SK-N-SH (cell line): ENCODE data around the gene GULP1. TPM values are rescaled to one million over a fixed set of nuclear protein-coding genes. Genes with fewer than 3 reads are reported as not detected.

Experiments used
- CTCF ChIA-PET: fragments of 300-600, 350-600 bp; formaldehyde crosslinking; extraction: SDS; loops from one replicate; lab custom pipeline; 2021; lab: Yijun Ruan, JAX
- POLR2A ChIA-PET: fragments of 350-600 bp; sonication (Branson Sonifier 250); formaldehyde crosslinking; extraction: SDS; loops from one replicate; lab custom pipeline; 2020; ENCODE audit warnings: antibody characterized with exemption, inconsistent platforms; lab: Yijun Ruan, JAX
- DNase-seq: peaks from one replicate; pipeline ENCODE4 v3.0.0; 2012
- H2AFZ ChIP-seq: fragments of 200-600 bp; sonication (generic); 2 replicates; pipeline ENCODE4 v1.8.1; 2016; ENCODE audit warnings: antibody characterized with exemption, mild to moderate bottlenecking, low read depth
- H3F3A ChIP-seq: fragments of 200-600 bp; sonication (generic); replicated peaks from 2 replicates; pipeline ENCODE3; 2016; ENCODE audit warnings: antibody characterized with exemption, mild to moderate bottlenecking; ENCODE audit not compliant: insufficient read depth
- H3K27ac ChIP-seq, 2 experiments: fragments of 200-500 bp in 1 of 2; fragments of 200-600 bp in 1 of 2; sonication (Bioruptor generic) in 1 of 2; sonication (generic), shearing (Covaris generic) in 1 of 2; 2 replicates each; pipeline versions ENCODE4 v1.5.1 to v1.6.1; 2014 to 2016; ENCODE audit warnings: low read depth in 2 of 2, inconsistent platforms in 1 of 2, low read length in 1 of 2, mild to moderate bottlenecking in 1 of 2, mixed read lengths in 1 of 2
- H3K27me3 ChIP-seq: fragments of 200-600 bp; sonication (generic), shearing (Covaris generic); 2 replicates; pipeline ENCODE4 v1.6.1; 2016; ENCODE audit warnings: mixed run types; ENCODE audit not compliant: insufficient read depth
- H3K36me3 ChIP-seq, 2 experiments: fragments of 200-500 bp in 1 of 2; fragments of 200-600 bp in 1 of 2; sonication (Bioruptor generic) in 1 of 2; sonication (generic) in 1 of 2; replicated peaks in 1 of 2; 2 replicates each; pipeline versions ENCODE3 to v1.5.1; 2014 to 2016; ENCODE audit warnings: low read length in 1 of 2, mild to moderate bottlenecking in 1 of 2; ENCODE audit not compliant: insufficient read depth in 2 of 2, control insufficient read depth in 1 of 2
- H3K4me1 ChIP-seq, 2 experiments: fragments of 200-500 bp in 1 of 2; fragments of 200-600 bp in 1 of 2; sonication (Bioruptor generic) in 1 of 2; sonication (generic), shearing (Covaris generic) in 1 of 2; 2 replicates each; pipeline versions ENCODE4 v1.5.1 to v1.6.1; 2014 to 2016; ENCODE audit warnings: low read depth in 1 of 2, low read length in 1 of 2, mixed run types in 1 of 2; ENCODE audit not compliant: insufficient read depth in 2 of 2, control insufficient read depth in 1 of 2
- H3K4me2 ChIP-seq: fragments of 200-600 bp; sonication (generic), shearing (Covaris generic); 2 replicates; pipeline ENCODE4 v1.6.1; 2017; ENCODE audit warnings: mixed run types
- H3K4me3 ChIP-seq, 2 experiments: fragments of 200-500 bp in 1 of 2; fragments of 200-600 bp in 1 of 2; sonication (Bioruptor generic) in 1 of 2; sonication (generic), shearing (Covaris generic) in 1 of 2; 2 replicates each; pipeline versions ENCODE4 v1.5.1 to v1.8.1; 2014 to 2016; ENCODE audit warnings: low read depth in 2 of 2, inconsistent platforms in 1 of 2, low read length in 1 of 2, mild to moderate bottlenecking in 1 of 2, mixed read lengths in 1 of 2, moderate library complexity in 1 of 2
- H3K79me2 ChIP-seq: fragments of 200-600 bp; sonication (generic); 2 replicates; pipeline ENCODE4 v1.8.1; 2017; ENCODE audit warnings: mild to moderate bottlenecking; ENCODE audit not compliant: insufficient read depth
- H3K9ac ChIP-seq: fragments of 200-600 bp; sonication (generic); 2 replicates; pipeline ENCODE4 v1.6.1; 2017; ENCODE audit warnings: mixed run types
- H3K9me2 ChIP-seq: fragments of 200-600 bp; sonication (generic); 2 replicates; pipeline ENCODE4 v1.6.1; 2017; ENCODE audit warnings: mixed run types
- H3K9me3 ChIP-seq: fragments of 200-600 bp; sonication (generic); 2 replicates; pipeline ENCODE4 v1.6.1; 2017; ENCODE audit warnings: mixed run types, mild to moderate bottlenecking, moderate library complexity
- H4K20me1 ChIP-seq: fragments of 200-600 bp; sonication (generic); 2 replicates; pipeline ENCODE4 v1.6.1; 2017; ENCODE audit warnings: mild to moderate bottlenecking, mixed run types; ENCODE audit not compliant: insufficient read depth
- EP300 ChIP-seq, 2 experiments: IDR thresholded peaks; 2 replicates each; pipeline versions ENCODE4 v1.4.0 to v1.6.1; 2012; ENCODE audit warnings: borderline replicate concordance in 1 of 2, low read depth in 1 of 2, low read length in 1 of 2
- EZH2phosphoT487 ChIP-seq: fragments of 200-600 bp; sonication (generic); IDR thresholded peaks from 2 replicates; pipeline ENCODE4 v1.6.1; 2017; ENCODE audit warnings: low read depth, mixed run types, mild to moderate bottlenecking, antibody characterized with exemption, moderate library complexity, borderline replicate concordance
- FOSL2 ChIP-seq: IDR thresholded peaks from 2 replicates; pipeline ENCODE4 v1.4.0; 2012; ENCODE audit warnings: low read depth, mild to moderate bottlenecking, moderate library complexity, borderline replicate concordance
- FOXJ3 ChIP-seq: sonication (generic); formaldehyde crosslinking; IDR thresholded peaks from 2 replicates; pipeline ENCODE4 v1.5.1; 2020; ENCODE audit warnings: mild to moderate bottlenecking, missing genetic modification reagents
- GATA2 ChIP-seq: sonication (generic); formaldehyde crosslinking; IDR thresholded peaks from 2 replicates; pipeline ENCODE4 v1.5.0; 2020; ENCODE audit warnings: mild to moderate bottlenecking, missing genetic modification reagents
- MEF2A ChIP-seq: IDR thresholded peaks from 2 replicates; pipeline ENCODE4 v1.4.0; 2012; ENCODE audit warnings: low read depth, borderline replicate concordance
- MXI1 ChIP-seq: IDR thresholded peaks from 2 replicates; pipeline ENCODE4 v1.6.1; 2012; ENCODE audit warnings: mild to moderate bottlenecking, low read depth, low read length, improper control_type of control experiment
- NFIC ChIP-seq: IDR thresholded peaks from 2 replicates; pipeline ENCODE4 v1.4.0; 2012; ENCODE audit warnings: borderline replicate concordance
- PBX3 ChIP-seq: IDR thresholded peaks from 2 replicates; pipeline ENCODE4; 2012
- TCF12 ChIP-seq: IDR thresholded peaks from 2 replicates; pipeline ENCODE4 v1.4.0; 2012
- USF1 ChIP-seq: IDR thresholded peaks from 2 replicates; pipeline ENCODE4 v1.4.0; 2012; ENCODE audit warnings: low read depth, borderline replicate concordance
- WGBS: methylation state at CpG from one replicate; pipeline ENCODE4 v1.1.6; 2017; ENCODE audit warnings: low lambda C conversion rate; 5-methylcytosine and 5-hydroxymethylcytosine counted together
- polyA plus RNA-seq, 3 experiments: library from polyadenylated mRNA; depleted of rRNA; stranded (reverse); fragments of >200 nt; gene quantifications; 2 replicates each; pipeline ENCODE4 v1.2.3, GENCODE V29; 2012
- TF ChIP-seq, protein P1 (sequence below): fragments of 150-350 bp; IDR thresholded peaks from 2 replicates; pipeline ENCODE4 v1.6.1; 2017; ENCODE audit warnings: antibody characterized with exemption, low read length, low read depth, borderline replicate concordance
- TF ChIP-seq, protein P2 (sequence below): IDR thresholded peaks from 2 replicates; pipeline ENCODE4 v1.4.0; 2012; ENCODE audit warnings: low read depth, borderline replicate concordance

The GULP1 gene
- polyA plus RNA-seq, 1 of the 3 experiments (the other 2 are of a cell fraction) = 33.8 TPM

DNA sequence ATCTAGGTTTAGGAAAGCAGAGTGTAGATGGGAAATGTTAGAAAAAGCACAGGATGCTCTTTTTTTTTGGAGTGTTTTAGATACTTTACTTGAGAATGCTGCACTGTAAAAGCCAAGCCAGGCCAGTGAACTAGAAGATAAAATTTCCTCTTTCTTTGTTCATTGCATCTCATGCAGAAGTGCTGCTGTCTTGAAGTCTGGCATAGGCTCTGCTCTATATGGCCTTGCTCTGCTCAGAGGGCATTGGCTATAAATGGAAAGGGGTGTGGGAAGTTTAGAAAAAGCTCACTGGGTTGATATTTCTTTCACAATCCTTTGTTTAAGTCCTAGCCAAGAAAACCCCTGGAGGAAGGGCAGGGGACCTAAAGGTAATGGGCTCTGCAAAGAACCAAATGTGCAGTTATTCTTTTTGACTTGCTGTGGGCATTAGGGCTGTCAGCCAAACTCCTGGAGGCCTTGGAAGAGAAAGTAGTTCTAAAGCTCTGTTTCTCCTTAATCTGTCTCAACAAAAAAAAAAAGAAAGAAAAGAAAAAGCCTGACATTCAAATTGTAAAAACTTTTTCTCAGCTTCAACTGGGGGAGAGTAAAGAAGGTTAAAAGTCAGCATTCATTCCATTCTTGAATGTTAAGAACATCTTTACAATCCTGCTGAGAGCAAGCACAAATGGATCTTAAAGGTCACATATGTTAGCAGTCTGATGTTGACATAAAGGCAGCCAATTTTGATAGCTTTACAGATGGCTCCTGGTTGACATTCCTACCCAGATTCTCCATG lies 338.3 kb downstream of the GULP1 start:
- TF ChIP-seq PBX3 = 0 out of 2 replicates have a peak, but pooled peaks have one; percentile 13
- peak in 1 of 2 experiments; percentile 15; a peak in 1 of 4 replicates for TF ChIP-seq EP300 (IDR thresholded peaks at IDR 0.05; ENCODE audit: borderline replicate concordance in 1 of 2, low read depth in 1 of 2, low read length in 1 of 2)
- 0 out of 2 replicates have a peak, but pooled peaks have one; percentile 15 for TF ChIP-seq NFIC
- TF ChIP-seq USF1 = no peak
- TF ChIP-seq GATA2 = no peak
- no peak for TF ChIP-seq FOXJ3 (CRISPR knock-in tag)
- TF ChIP-seq TCF12 = peak; percentile 38; the same call in 1 of the 2 replicates
- H3F3A ChIP-seq = no peaks in the 10 kb centered on the region
- H4K20me1 ChIP-seq = no peaks in the 10 kb centered on the region
- CTCF ChIA-PET = no interaction called here
- no peaks in the 10 kb centered on the region for H3K27me3 ChIP-seq
- H3K4me3 ChIP-seq = no peak overlapping the region
- no peaks in the 10 kb centered on the region for H3K79me2 ChIP-seq
- H2AFZ ChIP-seq = peak overlapping the region; percentile 48; the same call in 1 of the 2 replicates
- H3K9ac ChIP-seq = no peak overlapping the region
- no peak for DNase-seq
- POLR2A ChIA-PET = no interaction called here
- peak overlapping the region; percentile 39 to 55; a peak in 2 of 4 replicates for H3K27ac ChIP-seq
- H3K9me2 ChIP-seq = no peaks in the 10 kb centered on the region
- peaks cover 0 to 2% of the 10 kb centered on the region in 2 experiments; a peak in 2 of 4 replicates for H3K4me1 ChIP-seq
- H3K4me2 ChIP-seq = no peak overlapping the region
- no peaks in the 10 kb centered on the region for H3K9me3 ChIP-seq
- H3K36me3 ChIP-seq = no peaks in the 10 kb centered on the region

DNA sequence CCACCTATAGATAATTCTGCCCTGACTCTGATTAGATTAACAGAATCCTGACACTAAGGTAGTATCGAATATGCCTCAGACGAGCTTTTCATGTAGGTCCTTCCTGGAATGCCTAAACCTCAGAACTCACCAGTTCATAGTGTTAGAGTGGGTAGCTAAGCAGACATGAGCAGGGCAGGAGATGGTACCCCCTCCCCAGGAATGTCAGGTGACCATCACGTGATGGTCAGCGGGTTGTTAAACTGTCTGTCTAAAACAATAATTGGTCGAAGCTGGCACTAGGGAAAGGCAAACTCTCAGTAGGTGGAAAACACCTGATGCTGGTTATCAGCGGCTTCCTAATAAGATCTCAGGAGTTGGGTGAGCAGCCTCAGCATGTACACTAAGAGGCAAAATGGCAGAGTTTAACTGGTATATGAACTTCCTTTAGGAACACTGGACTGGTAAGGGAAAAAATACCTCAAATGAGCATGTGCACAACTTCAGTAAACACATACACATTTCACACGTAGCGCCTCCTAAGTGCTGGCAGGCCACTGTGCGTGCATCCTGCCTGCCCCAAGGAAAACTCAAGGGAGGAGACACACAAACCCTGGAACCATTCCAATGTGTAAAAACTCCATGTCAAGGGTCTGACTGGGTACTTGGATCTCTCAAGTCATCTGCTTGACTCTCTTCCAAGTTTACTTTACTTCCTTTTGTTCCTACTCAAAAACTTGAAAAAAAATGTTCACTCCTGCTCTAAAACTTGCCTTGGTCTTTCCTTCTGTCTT lies 339.5 kb downstream of the GULP1 start:
- CTCF ChIA-PET = no interaction called here
- Histone ChIP-seq H3K9me3 (no peaks in the 10 kb centered on the region), H3K9ac (no peak overlapping the region), H3K27me3 (no peaks in the 10 kb centered on the region), H3K79me2 (no peaks in the 10 kb centered on the region), H3K4me3 (no peak overlapping the region), H2AFZ (no peak overlapping the region), H4K20me1 (no peaks in the 10 kb centered on the region), H3F3A (no peaks in the 10 kb centered on the region), H3K36me3 (no peaks in the 10 kb centered on the region), H3K9me2 (no peaks in the 10 kb centered on the region), H3K4me1 (peaks cover 0 to 2% of the 10 kb centered on the region in 2 experiments; a peak in 2 of 4 replicates), H3K4me2 (no peak overlapping the region), H3K27ac (no peak overlapping the region)
- WGBS = 86% methylated on average over 9 of the region's 9 CpGs
- TF ChIP-seq MEF2A (no peak), PBX3 (no peak), FOSL2 (no peak), MXI1 (no peak), TCF12 (no peak), EZH2phosphoT487 (no peak)
- TF ChIP-seq, protein P1, sequence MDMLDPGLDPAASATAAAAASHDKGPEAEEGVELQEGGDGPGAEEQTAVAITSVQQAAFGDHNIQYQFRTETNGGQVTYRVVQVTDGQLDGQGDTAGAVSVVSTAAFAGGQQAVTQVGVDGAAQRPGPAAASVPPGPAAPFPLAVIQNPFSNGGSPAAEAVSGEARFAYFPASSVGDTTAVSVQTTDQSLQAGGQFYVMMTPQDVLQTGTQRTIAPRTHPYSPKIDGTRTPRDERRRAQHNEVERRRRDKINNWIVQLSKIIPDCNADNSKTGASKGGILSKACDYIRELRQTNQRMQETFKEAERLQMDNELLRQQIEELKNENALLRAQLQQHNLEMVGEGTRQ = no peak
- TF ChIP-seq, protein P2, sequence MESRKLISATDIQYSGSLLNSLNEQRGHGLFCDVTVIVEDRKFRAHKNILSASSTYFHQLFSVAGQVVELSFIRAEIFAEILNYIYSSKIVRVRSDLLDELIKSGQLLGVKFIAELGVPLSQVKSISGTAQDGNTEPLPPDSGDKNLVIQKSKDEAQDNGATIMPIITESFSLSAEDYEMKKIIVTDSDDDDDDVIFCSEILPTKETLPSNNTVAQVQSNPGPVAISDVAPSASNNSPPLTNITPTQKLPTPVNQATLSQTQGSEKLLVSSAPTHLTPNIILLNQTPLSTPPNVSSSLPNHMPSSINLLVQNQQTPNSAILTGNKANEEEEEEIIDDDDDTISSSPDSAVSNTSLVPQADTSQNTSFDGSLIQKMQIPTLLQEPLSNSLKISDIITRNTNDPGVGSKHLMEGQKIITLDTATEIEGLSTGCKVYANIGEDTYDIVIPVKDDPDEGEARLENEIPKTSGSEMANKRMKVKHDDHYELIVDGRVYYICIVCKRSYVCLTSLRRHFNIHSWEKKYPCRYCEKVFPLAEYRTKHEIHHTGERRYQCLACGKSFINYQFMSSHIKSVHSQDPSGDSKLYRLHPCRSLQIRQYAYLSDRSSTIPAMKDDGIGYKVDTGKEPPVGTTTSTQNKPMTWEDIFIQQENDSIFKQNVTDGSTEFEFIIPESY = no peak
- POLR2A ChIA-PET = no interaction called here
- DNase-seq = no peak
